SK-N-SH treated with all-trans-retinoic acid at 6 μM for 48 hours (cell line): Measurements from ENCODE around the gene TOMM40L.

Experiments used
- OSR1 ChIP-seq: fragments of 250-450 bp; sonication (Bioruptor Pico); IDR thresholded peaks from 2 replicates; pipeline ENCODE4 v1.8.0; 2022; ENCODE audit warnings: moderate library complexity, mild to moderate bottlenecking, inconsistent platforms
- SNAI2 ChIP-seq: fragments of 250-450 bp; sonication (Bioruptor Pico); IDR thresholded peaks from 2 replicates; pipeline ENCODE4 v1.5.0; 2020; ENCODE audit warnings: mild to moderate bottlenecking, moderate library complexity
- ZFP30 ChIP-seq: fragments of 450-650 bp; formaldehyde crosslinking; IDR thresholded peaks from 2 replicates; pipeline ENCODE4 v1.5.0; 2022; ENCODE audit warnings: mild to moderate bottlenecking, moderate library complexity
- ZNF70 ChIP-seq: fragments of 450-650 bp; formaldehyde crosslinking; IDR thresholded peaks from 2 replicates; pipeline ENCODE4 v1.5.0; 2020; ENCODE audit warnings: mild to moderate bottlenecking, moderate library complexity

GRCh38 chr1:161230762-161231161 is 4.9 kb downstream of the TOMM40L start:
- no peak for TF ChIP-seq OSR1 (CRISPR knock-in tag)
- TF ChIP-seq ZNF70 (CRISPR knock-in tag) = no peak
- TF ChIP-seq ZFP30 (CRISPR knock-in tag) = no peak
- TF ChIP-seq SNAI2 (CRISPR knock-in tag) = no peak
